Gastrocnemius medialis (tissue), 4 donors: ENCODE measurements around the gene CACUL1. TPM values are rescaled to one million over a fixed set of nuclear protein-coding genes. Genes with fewer than 3 reads are reported as not detected.

Experiments used
- ATAC-seq, 2 donors: fragments of 150-250 bp; one replicate each; pipeline ENCODE4 v1.9.1; 2016
- DNase-seq, 2 donors: peaks; one replicate each; pipeline ENCODE4 v3.0.0-alpha.2; 2019
- H3K27ac ChIP-seq, 4 donors: fragments of 200-600 bp; sonication (generic); 1 replicate in 1 of 4; 2 replicates in 3 of 4; pipeline ENCODE4 v1.5.1; 2016 to 2018; ENCODE audit warnings: mild to moderate bottlenecking in 2 of 4, moderate library complexity in 1 of 4
- H3K27me3 ChIP-seq, 3 donors: fragments of 200-600 bp; sonication (generic) in 2 of 3; 1 replicate in 1 of 3; 2 replicates in 2 of 3; pipeline versions ENCODE4 v1.5.1 to v1.6.0; 2016 to 2019; ENCODE audit warnings: mild to moderate bottlenecking in 1 of 3, moderate library complexity in 1 of 3
- H3K36me3 ChIP-seq, 2 donors: fragments of 200-600 bp; sonication (generic) in 1 of 2; one replicate each; pipeline ENCODE4 v1.5.1; 2017 to 2018
- H3K4me1 ChIP-seq, 2 donors: fragments of 200-600 bp; sonication (generic) in 1 of 2; one replicate each; pipeline ENCODE4 v1.5.1; 2016 to 2017; ENCODE audit warnings: mild to moderate bottlenecking in 2 of 2
- H3K4me3 ChIP-seq, 4 donors: fragments of 200-600 bp; sonication (generic) in 3 of 4; 1 replicate in 1 of 4; 2 replicates in 3 of 4; pipeline ENCODE4 v1.5.1; 2016 to 2019; ENCODE audit warnings: mild to moderate bottlenecking in 2 of 4
- H3K9me3 ChIP-seq, 3 donors: fragments of 200-600 bp; sonication (generic) in 2 of 3; 1 replicate in 1 of 3; 2 replicates in 2 of 3; pipeline ENCODE4 v1.5.1; 2016 to 2019
- POLR2A ChIP-seq, 2 donors: fragments of 450-650 bp; IDR thresholded peaks; one replicate each; pipeline ENCODE4 v1.6.1; 2017; ENCODE audit warnings: antibody characterized with exemption in 2 of 2, mild to moderate bottlenecking in 2 of 2, moderate library complexity in 2 of 2
- in situ Hi-C, 4 donors: fragments of 200-750 bp; cut with MboI; loops; one replicate each; pipeline versions ENCODE4 v1.15.0 to v1.8.0; 2017; ENCODE audit warnings: low sequenced_read_pairs in 4 of 4
- intact Hi-C: fragments of 100-400 bp; cut with DNase I; formaldehyde crosslinking; loops from one replicate; pipeline ENCODE4 v1.15.1; 2023; ENCODE audit warnings: low total_unique reads
- total RNA-seq, 4 donors: library from RNA; depleted of rRNA; stranded (reverse); fragments of >200 nt; gene quantifications; one replicate each; pipeline versions ENCODE4 v1.1.0 to v1.2.3, GENCODE V29; 2016
- TF ChIP-seq, protein P1 (sequence below), 5 experiments: fragments of 450-650 bp in 3 of 5; fragments of 200-600 bp in 2 of 5; sonication (generic) in 2 of 5; IDR thresholded peaks in 4 of 5; conservative IDR thresholded peaks in 1 of 5; 1 replicate in 4 of 5; 2 replicates in 1 of 5; pipeline ENCODE4 v1.5.1; 2016 to 2019; ENCODE audit warnings: antibody characterized with exemption in 5 of 5, mild to moderate bottlenecking in 3 of 5, moderate library complexity in 3 of 5

Gene CACUL1
- total RNA-seq, 4 donors from 2014 or later, result 28.5 to 59.5 (median 38.2) TPM

DNA sequence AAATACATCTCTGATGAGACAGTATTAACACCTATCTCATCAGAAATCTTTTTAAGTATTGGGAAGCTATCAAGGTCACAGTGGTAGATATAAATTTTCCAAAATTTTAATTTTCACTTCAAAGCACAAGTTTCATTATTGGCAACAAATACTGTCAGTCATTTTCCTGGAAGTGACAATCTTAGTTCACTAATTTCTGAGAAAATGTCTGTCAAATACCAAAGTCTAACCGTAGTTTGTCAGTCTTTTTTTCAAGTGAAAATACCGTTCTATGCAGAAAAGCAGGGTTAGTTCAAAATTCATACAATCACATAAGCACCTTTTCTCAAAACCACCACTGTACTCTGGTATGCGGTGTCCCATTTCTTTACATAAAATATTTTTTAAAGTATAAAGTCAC, 40.4 kb downstream of the CACUL1 start:
- DNase-seq (no peak), ATAC-seq (no peak)
- Histone ChIP-seq H3K9me3 (no peaks in the 10 kb centered on the region), H3K36me3 (no peaks in the 10 kb centered on the region), H3K27ac (no peak overlapping the region), H3K4me1 (peaks cover 13 to 21% of the 10 kb centered on the region in 2 donors), H3K27me3 (no peaks in the 10 kb centered on the region), H3K4me3 (no peak overlapping the region)
- TF ChIP-seq, protein P1, sequence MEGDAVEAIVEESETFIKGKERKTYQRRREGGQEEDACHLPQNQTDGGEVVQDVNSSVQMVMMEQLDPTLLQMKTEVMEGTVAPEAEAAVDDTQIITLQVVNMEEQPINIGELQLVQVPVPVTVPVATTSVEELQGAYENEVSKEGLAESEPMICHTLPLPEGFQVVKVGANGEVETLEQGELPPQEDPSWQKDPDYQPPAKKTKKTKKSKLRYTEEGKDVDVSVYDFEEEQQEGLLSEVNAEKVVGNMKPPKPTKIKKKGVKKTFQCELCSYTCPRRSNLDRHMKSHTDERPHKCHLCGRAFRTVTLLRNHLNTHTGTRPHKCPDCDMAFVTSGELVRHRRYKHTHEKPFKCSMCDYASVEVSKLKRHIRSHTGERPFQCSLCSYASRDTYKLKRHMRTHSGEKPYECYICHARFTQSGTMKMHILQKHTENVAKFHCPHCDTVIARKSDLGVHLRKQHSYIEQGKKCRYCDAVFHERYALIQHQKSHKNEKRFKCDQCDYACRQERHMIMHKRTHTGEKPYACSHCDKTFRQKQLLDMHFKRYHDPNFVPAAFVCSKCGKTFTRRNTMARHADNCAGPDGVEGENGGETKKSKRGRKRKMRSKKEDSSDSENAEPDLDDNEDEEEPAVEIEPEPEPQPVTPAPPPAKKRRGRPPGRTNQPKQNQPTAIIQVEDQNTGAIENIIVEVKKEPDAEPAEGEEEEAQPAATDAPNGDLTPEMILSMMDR (IDR thresholded peaks at IDR 0.05 in 4 of 5, conservative IDR thresholded peaks at IDR 0.05 in 1 of 5), result no peak
- TF ChIP-seq POLR2A (IDR thresholded peaks at IDR 0.05), result no peak
- intact Hi-C loops, result no loop called here
- in situ Hi-C loops, result no loop called here

DNA sequence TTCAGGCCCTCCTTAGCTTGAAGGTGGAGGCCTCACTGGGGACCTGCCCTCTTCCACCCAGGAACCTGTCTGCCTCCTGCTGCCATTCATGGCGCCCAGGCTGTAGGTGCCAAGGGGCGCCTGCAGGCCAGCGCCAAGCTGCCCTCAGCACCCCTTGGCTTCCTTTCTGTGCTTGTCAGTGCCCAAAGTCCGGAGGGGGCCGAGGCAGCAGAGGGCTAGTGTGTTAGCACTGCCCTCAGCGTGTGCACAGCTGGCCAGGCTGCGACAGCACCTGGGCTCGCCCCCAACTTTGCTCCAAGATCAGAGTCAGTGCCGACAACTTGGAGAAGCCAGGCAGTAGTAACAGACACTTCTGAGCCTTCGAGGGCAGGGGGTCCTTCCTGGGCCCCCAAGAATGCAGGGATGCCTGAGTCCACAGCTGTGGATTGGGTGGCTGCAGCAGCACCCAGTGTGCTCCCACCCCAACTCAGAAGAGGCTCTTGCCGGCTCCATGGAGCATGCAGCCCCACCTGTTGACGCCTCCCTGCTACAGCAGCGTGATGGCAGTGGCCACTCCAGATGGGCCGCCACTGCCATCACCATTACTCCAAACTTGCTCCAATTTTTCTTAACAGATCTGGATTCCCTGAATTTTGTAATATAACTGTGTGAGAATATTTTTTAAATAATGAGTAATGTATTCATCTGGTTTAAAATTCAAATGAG, 41.7 kb downstream of the CACUL1 start:
- Histone ChIP-seq H3K36me3 (no peaks in the 10 kb centered on the region), H3K9me3 (no peaks in the 10 kb centered on the region), H3K4me1 (peaks cover 13 to 21% of the 10 kb centered on the region in 2 donors), H3K27me3 (no peaks in the 10 kb centered on the region), H3K4me3 (no peak overlapping the region), H3K27ac (no peak overlapping the region)
- intact Hi-C loops (no loop called here), in situ Hi-C loops (no loop called here)
- TF ChIP-seq, protein P1 (IDR thresholded peaks at IDR 0.05 in 4 of 5, conservative IDR thresholded peaks at IDR 0.05 in 1 of 5), result no peak
- TF ChIP-seq POLR2A (IDR thresholded peaks at IDR 0.05), result no peak
- no peak for DNase-seq
- no peak for ATAC-seq

DNA sequence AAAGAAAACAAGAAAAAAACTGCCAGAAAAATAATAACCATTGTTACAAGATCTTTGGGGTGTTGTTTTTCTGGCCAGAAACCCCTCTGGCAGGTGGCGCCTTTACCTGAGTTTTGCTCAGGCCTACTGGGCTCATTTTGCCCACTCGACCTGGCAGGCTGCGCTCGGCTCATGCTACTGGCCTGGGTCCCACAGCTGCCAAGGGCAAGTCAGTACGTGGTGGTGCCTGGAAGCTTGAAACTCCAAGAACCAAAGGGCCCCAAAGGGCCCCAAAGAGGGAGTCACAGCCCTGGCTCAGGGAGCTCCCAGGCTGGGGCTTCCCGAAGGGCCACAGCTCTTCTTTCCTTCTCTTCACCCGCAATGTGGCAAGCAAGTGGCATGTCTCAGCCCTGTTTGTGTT, 42.7 kb downstream of the CACUL1 start:
- TF ChIP-seq, protein P1 (IDR thresholded peaks at IDR 0.05 in 4 of 5, conservative IDR thresholded peaks at IDR 0.05 in 1 of 5), result no peak
- TF ChIP-seq POLR2A (IDR thresholded peaks at IDR 0.05), result no peak
- Histone ChIP-seq H3K36me3 (no peaks in the 10 kb centered on the region), H3K9me3 (no peaks in the 10 kb centered on the region), H3K27ac (no peak overlapping the region), H3K27me3 (no peaks in the 10 kb centered on the region), H3K4me1 (peaks cover 9 to 11% of the 10 kb centered on the region in 2 donors), H3K4me3 (no peak overlapping the region)
- DNase-seq (no peak), ATAC-seq (no peak)
- intact Hi-C loops (no loop called here), in situ Hi-C loops (no loop called here)

DNA sequence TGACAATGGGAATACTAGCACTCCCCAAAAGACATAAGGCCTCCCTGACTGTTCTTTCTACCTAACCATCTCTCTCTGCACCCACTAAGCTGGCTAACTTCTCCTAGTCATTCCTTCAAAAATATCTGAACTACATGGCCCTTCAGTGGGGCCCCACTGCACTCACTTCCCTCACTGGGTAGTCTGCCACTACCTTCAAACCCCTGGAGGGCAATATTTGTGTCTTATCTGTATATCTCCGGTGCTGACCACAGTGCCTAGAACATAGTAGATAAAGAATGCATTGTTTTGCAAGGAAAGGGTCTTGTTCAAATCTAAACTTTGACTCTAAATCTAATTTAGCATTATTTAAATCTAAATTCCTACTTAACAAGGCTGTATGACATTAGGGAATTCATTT, 44.3 kb downstream of the CACUL1 start:
- H3K36me3 ChIP-seq, result no peaks in the 10 kb centered on the region
- intact Hi-C loops (no loop called here), in situ Hi-C loops (no loop called here)
- ATAC-seq (no peak), DNase-seq (no peak)
- no peak overlapping the region for H3K27ac ChIP-seq
- H3K4me1 ChIP-seq, result peaks cover 0 to under 1% of the 10 kb centered on the region in 2 donors
- no peaks in the 10 kb centered on the region for H3K9me3 ChIP-seq
- TF ChIP-seq, protein P1 (IDR thresholded peaks at IDR 0.05 in 4 of 5, conservative IDR thresholded peaks at IDR 0.05 in 1 of 5), result no peak
- no peak for TF ChIP-seq POLR2A (IDR thresholded peaks at IDR 0.05)
- H3K27me3 ChIP-seq, result no peaks in the 10 kb centered on the region
- H3K4me3 ChIP-seq, result no peak overlapping the region

DNA sequence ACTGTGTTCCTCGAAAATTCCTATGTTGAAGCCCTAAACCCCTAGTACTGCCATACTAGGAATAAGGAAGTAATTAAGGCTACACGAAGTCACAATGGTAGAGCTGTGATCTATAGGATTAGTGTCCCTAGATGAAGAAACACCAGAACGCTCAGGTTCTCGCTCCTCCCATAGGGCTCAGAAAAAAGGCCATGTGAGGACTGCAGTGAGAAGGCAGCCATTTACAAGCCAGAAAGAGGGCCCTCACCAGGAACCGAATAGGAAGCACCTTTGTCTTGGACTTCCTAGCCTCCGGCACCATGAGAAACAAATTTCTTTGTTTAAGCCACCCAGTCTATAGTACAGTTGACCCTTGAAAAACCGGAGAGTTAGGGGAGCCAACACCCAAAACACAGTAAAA, 46.2 kb downstream of the CACUL1 start:
- intact Hi-C loops, result no loop called here
- H3K4me3 ChIP-seq, result no peak overlapping the region
- DNase-seq (no peak), ATAC-seq (no peak)
- in situ Hi-C loops, result no loop called here
- TF ChIP-seq POLR2A (IDR thresholded peaks at IDR 0.05), result no peak
- TF ChIP-seq, protein P1 (IDR thresholded peaks at IDR 0.05 in 4 of 5, conservative IDR thresholded peaks at IDR 0.05 in 1 of 5), result no peak
- no peak overlapping the region for H3K27ac ChIP-seq
- no peaks in the 10 kb centered on the region for H3K4me1 ChIP-seq
- H3K36me3 ChIP-seq, result no peaks in the 10 kb centered on the region
- no peaks in the 10 kb centered on the region for H3K27me3 ChIP-seq
- no peaks in the 10 kb centered on the region for H3K9me3 ChIP-seq
